ENCODE measurements around the gene DUSP1. TPM values are rescaled to one million over a fixed set of nuclear protein-coding genes. Genes with fewer than 3 reads are reported as not detected.

DUSP1 gene
- total RNA-seq, 4 donors from 2014 or later = 1,645 to 2,968 (median 1,824) TPM

GRCh38 chr5:172797771-172798191, 26.8 kb upstream of the DUSP1 start:
- TF ChIP-seq, protein P1, sequence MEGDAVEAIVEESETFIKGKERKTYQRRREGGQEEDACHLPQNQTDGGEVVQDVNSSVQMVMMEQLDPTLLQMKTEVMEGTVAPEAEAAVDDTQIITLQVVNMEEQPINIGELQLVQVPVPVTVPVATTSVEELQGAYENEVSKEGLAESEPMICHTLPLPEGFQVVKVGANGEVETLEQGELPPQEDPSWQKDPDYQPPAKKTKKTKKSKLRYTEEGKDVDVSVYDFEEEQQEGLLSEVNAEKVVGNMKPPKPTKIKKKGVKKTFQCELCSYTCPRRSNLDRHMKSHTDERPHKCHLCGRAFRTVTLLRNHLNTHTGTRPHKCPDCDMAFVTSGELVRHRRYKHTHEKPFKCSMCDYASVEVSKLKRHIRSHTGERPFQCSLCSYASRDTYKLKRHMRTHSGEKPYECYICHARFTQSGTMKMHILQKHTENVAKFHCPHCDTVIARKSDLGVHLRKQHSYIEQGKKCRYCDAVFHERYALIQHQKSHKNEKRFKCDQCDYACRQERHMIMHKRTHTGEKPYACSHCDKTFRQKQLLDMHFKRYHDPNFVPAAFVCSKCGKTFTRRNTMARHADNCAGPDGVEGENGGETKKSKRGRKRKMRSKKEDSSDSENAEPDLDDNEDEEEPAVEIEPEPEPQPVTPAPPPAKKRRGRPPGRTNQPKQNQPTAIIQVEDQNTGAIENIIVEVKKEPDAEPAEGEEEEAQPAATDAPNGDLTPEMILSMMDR (IDR thresholded peaks at IDR 0.05) = no peak
- DNase-seq (ENCODE audit: low spot score) = no peak
- ATAC-seq (ENCODE audit: low FRiP score) = no peak

DNA sequence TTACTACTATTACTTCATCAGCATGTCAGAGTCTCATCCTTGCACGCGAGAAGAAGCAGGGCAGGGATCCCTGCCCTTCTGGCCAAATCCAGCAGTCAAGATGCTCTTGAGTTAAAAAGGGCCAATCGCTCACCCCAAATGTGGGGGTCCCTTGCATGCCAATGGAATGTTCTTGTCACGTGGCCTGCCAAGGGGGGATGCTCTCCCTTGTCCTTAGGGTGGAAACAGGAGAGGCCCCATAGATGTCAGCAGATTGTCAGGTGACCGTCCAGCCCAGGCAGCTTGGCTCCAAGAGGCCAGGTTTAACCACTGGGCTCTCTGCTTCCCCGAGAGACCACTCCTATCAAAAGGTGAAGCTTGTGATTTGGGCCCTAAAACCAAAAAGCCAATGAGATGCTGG, 25.3 kb upstream of the DUSP1 start:
- ATAC-seq (ENCODE audit: low FRiP score) (no peak), DNase-seq (ENCODE audit: low spot score) (no peak)
- TF ChIP-seq, protein P1 (IDR thresholded peaks at IDR 0.05) = no peak

DNA sequence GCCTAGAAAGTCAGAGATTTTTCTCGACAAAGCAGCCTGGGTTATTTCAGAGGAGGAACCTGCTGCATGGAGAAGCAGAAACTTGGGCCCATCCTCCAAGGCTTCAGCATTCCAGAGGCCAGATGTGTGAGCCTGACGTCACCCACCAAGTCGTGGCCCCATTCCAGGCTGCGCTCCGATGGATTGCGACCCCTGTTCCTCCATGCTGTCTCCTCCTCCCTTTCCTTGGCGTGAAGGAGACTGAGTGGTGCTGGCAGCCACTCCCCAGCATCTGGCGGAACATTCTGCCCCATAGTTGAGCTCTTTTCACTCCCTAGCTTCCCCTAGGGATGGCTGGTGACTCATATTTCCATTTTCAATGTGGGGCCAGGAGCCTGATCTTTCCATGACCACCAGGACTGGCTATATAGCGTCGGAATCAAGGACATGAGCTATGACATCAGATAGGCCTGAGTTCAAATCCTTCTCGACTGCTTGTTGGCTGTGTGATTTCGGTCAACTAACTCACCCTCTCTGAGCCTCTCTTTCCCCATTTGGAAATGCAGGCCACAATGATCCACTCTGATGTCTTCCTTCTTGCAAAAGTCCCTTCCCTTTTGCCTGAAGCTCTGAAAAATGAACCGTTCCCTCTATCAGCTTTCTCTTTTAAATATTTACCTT, 24.5 kb upstream of the DUSP1 start:
- peak; percentile 74 for DNase-seq (ENCODE audit: low spot score)
- TF ChIP-seq, protein P1 (IDR thresholded peaks at IDR 0.05) = no peak
- peak; percentile 87 for ATAC-seq (ENCODE audit: low FRiP score)

GRCh38 chr5:172793577-172794488, 22.8 kb upstream of the DUSP1 start:
- no peak for DNase-seq (ENCODE audit: low spot score)
- no peak for ATAC-seq (ENCODE audit: low FRiP score)
- TF ChIP-seq, protein P1 (IDR thresholded peaks at IDR 0.05) = no peak

DNA sequence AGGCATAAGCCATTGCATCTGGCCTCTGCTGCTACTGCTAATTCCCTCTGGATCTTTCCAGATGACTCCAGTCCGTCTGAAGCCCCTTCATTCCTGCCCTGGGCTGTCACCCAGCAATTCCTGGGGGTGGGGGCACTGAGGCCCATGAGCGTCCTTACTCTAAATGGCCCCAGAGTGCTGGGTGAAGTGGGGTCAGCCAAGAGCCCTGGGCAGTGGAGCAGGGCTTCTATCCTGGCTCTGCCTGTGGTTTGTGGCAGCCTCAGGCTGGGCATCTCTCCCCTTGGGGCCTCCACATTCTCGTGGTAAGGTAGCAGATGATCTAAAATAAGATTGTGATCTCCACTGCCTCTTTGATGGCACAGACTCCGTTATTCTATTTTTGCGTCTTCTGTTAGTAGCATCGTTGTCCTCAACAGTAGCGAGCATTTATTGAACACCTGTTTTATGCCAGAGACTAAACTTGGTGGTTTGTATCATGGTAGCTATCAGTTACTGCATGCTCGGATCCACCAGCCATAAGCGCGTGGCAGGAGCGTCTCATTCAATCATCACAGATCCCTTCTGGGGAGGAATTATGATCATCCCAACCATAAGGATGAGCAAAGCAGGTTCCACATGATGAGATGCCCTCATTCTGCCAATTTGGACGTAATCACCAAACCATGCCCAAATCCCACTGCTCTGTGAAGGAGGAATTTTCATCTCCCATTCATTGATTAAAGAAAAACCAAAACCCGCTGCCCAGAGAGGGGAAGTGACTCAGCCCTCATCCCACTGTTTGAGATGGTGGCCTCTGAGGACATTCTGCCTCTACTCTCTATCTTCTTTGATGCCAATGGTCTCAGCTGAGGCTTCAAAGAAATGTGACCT, 21.9 kb upstream of the DUSP1 start:
- TF ChIP-seq, protein P1 (IDR thresholded peaks at IDR 0.05) = no peak
- ATAC-seq (ENCODE audit: low FRiP score) (no peak), DNase-seq (ENCODE audit: low spot score) (no peak)

DNA sequence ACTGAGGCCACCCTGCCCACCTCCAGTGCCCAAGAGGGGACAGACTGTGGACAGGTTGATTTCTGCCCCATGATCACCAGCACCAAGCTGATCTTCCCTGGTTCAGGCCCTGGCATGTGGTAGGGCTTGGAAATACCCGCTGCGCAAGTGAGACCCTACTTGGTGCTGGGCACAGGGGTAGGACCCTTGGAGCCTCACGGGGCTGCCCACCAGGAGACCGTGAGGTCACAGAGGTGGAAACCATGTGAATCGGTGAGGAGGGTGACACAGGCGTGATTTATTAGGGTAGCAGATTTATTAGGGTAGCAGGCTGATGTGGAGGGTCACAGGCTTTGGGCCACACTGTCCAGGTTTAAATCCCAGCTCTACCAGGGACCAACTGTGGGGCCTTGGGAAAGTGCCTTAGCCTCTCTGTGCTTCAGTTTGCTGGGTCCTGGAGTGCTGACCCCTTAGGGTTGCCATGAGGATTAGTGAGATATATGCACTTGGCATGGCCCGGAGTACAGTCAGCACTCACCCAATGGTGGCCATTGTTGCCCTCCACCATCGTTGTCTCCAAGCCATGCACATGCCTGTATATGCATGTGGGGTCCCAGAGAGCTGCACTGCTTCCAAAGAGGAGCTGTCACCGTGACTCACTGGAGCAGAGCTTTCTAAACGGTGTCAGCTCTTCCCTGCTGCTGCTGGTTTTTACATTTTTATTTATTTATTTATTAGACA, 20.9 kb upstream of the DUSP1 start:
- ATAC-seq (ENCODE audit: low FRiP score) = no peak
- TF ChIP-seq, protein P1 (IDR thresholded peaks at IDR 0.05) = no peak
- no peak for DNase-seq (ENCODE audit: low spot score)

Data from omental fat pad (tissue), 4 donors.